SK-N-SH (cell line): Measurements from ENCODE around the gene SMARCA1. TPM values are rescaled to one million over a fixed set of nuclear protein-coding genes. Genes with fewer than 3 reads are reported as not detected.

Source experiments
- CTCF ChIA-PET: fragments of 300-600, 350-600 bp; formaldehyde crosslinking; extraction: SDS; loops from one replicate; lab custom pipeline; 2021; lab: Yijun Ruan, JAX
- POLR2A ChIA-PET: fragments of 350-600 bp; sonication (Branson Sonifier 250); formaldehyde crosslinking; extraction: SDS; loops from one replicate; lab custom pipeline; 2020; ENCODE audit warnings: antibody characterized with exemption, inconsistent platforms; lab: Yijun Ruan, JAX
- DNase-seq: peaks from one replicate; pipeline ENCODE4 v3.0.0; 2012
- H2AFZ ChIP-seq: fragments of 200-600 bp; sonication (generic); 2 replicates; pipeline ENCODE4 v1.8.1; 2016; ENCODE audit warnings: antibody characterized with exemption, mild to moderate bottlenecking, low read depth
- H3F3A ChIP-seq: fragments of 200-600 bp; sonication (generic); replicated peaks from 2 replicates; pipeline ENCODE3; 2016; ENCODE audit warnings: antibody characterized with exemption, mild to moderate bottlenecking; ENCODE audit not compliant: insufficient read depth
- H3K27ac ChIP-seq, 2 experiments: fragments of 200-500 bp in 1 of 2; fragments of 200-600 bp in 1 of 2; sonication (Bioruptor generic) in 1 of 2; sonication (generic), shearing (Covaris generic) in 1 of 2; 2 replicates each; pipeline versions ENCODE4 v1.5.1 to v1.6.1; 2014 to 2016; ENCODE audit warnings: low read depth in 2 of 2, inconsistent platforms in 1 of 2, low read length in 1 of 2, mild to moderate bottlenecking in 1 of 2, mixed read lengths in 1 of 2
- H3K27me3 ChIP-seq: fragments of 200-600 bp; sonication (generic), shearing (Covaris generic); 2 replicates; pipeline ENCODE4 v1.6.1; 2016; ENCODE audit warnings: mixed run types; ENCODE audit not compliant: insufficient read depth
- H3K36me3 ChIP-seq, 2 experiments: fragments of 200-500 bp in 1 of 2; fragments of 200-600 bp in 1 of 2; sonication (Bioruptor generic) in 1 of 2; sonication (generic) in 1 of 2; replicated peaks in 1 of 2; 2 replicates each; pipeline versions ENCODE3 to v1.5.1; 2014 to 2016; ENCODE audit warnings: low read length in 1 of 2, mild to moderate bottlenecking in 1 of 2; ENCODE audit not compliant: insufficient read depth in 2 of 2, control insufficient read depth in 1 of 2
- H3K4me1 ChIP-seq, 2 experiments: fragments of 200-500 bp in 1 of 2; fragments of 200-600 bp in 1 of 2; sonication (Bioruptor generic) in 1 of 2; sonication (generic), shearing (Covaris generic) in 1 of 2; 2 replicates each; pipeline versions ENCODE4 v1.5.1 to v1.6.1; 2014 to 2016; ENCODE audit warnings: low read depth in 1 of 2, low read length in 1 of 2, mixed run types in 1 of 2; ENCODE audit not compliant: insufficient read depth in 2 of 2, control insufficient read depth in 1 of 2
- H3K4me2 ChIP-seq: fragments of 200-600 bp; sonication (generic), shearing (Covaris generic); 2 replicates; pipeline ENCODE4 v1.6.1; 2017; ENCODE audit warnings: mixed run types
- H3K4me3 ChIP-seq, 2 experiments: fragments of 200-500 bp in 1 of 2; fragments of 200-600 bp in 1 of 2; sonication (Bioruptor generic) in 1 of 2; sonication (generic), shearing (Covaris generic) in 1 of 2; 2 replicates each; pipeline versions ENCODE4 v1.5.1 to v1.8.1; 2014 to 2016; ENCODE audit warnings: low read depth in 2 of 2, inconsistent platforms in 1 of 2, low read length in 1 of 2, mild to moderate bottlenecking in 1 of 2, mixed read lengths in 1 of 2, moderate library complexity in 1 of 2
- H3K79me2 ChIP-seq: fragments of 200-600 bp; sonication (generic); 2 replicates; pipeline ENCODE4 v1.8.1; 2017; ENCODE audit warnings: mild to moderate bottlenecking; ENCODE audit not compliant: insufficient read depth
- H3K9ac ChIP-seq: fragments of 200-600 bp; sonication (generic); 2 replicates; pipeline ENCODE4 v1.6.1; 2017; ENCODE audit warnings: mixed run types
- H3K9me2 ChIP-seq: fragments of 200-600 bp; sonication (generic); 2 replicates; pipeline ENCODE4 v1.6.1; 2017; ENCODE audit warnings: mixed run types
- H3K9me3 ChIP-seq: fragments of 200-600 bp; sonication (generic); 2 replicates; pipeline ENCODE4 v1.6.1; 2017; ENCODE audit warnings: mixed run types, mild to moderate bottlenecking, moderate library complexity
- H4K20me1 ChIP-seq: fragments of 200-600 bp; sonication (generic); 2 replicates; pipeline ENCODE4 v1.6.1; 2017; ENCODE audit warnings: mild to moderate bottlenecking, mixed run types; ENCODE audit not compliant: insufficient read depth
- CHD2 ChIP-seq: fragments of 150-350 bp; IDR thresholded peaks from 2 replicates; pipeline ENCODE4 v1.6.1; 2018; ENCODE audit warnings: low read length; ENCODE audit not compliant: partially characterized antibody
- EZH2phosphoT487 ChIP-seq: fragments of 200-600 bp; sonication (generic); IDR thresholded peaks from 2 replicates; pipeline ENCODE4 v1.6.1; 2017; ENCODE audit warnings: low read depth, mixed run types, mild to moderate bottlenecking, antibody characterized with exemption, moderate library complexity, borderline replicate concordance
- FOSL2 ChIP-seq: IDR thresholded peaks from 2 replicates; pipeline ENCODE4 v1.4.0; 2012; ENCODE audit warnings: low read depth, mild to moderate bottlenecking, moderate library complexity, borderline replicate concordance
- IRF3 ChIP-seq: fragments of 150-350 bp; IDR thresholded peaks from 2 replicates; pipeline ENCODE4 v1.6.1; 2016; ENCODE audit warnings: mild to moderate bottlenecking, low read depth, low read length
- JUND ChIP-seq: IDR thresholded peaks from 2 replicates; pipeline ENCODE4 v1.4.0; 2012
- MEF2A ChIP-seq: IDR thresholded peaks from 2 replicates; pipeline ENCODE4 v1.4.0; 2012; ENCODE audit warnings: low read depth, borderline replicate concordance
- MXI1 ChIP-seq: IDR thresholded peaks from 2 replicates; pipeline ENCODE4 v1.6.1; 2012; ENCODE audit warnings: mild to moderate bottlenecking, low read depth, low read length, improper control_type of control experiment
- POLR2AphosphoS5 ChIP-seq: IDR thresholded peaks from 2 replicates; pipeline ENCODE4 v1.6.1; 2012; ENCODE audit warnings: low read depth, low read length
- RCOR1 ChIP-seq: fragments of 150-350 bp; IDR thresholded peaks from 2 replicates; pipeline ENCODE4 v1.6.1; 2017; ENCODE audit warnings: antibody characterized with exemption, low read length
- RXRA ChIP-seq: IDR thresholded peaks from 2 replicates; pipeline ENCODE4 v1.4.0; 2012; ENCODE audit warnings: low read depth, mild to moderate bottlenecking, borderline replicate concordance
- SIN3A ChIP-seq: IDR thresholded peaks from 2 replicates; pipeline ENCODE4 v1.6.1; 2012; ENCODE audit warnings: low read depth, mild to moderate bottlenecking, low read length, moderate library complexity, borderline replicate concordance
- TAF1 ChIP-seq: IDR thresholded peaks from 2 replicates; pipeline ENCODE4 v1.6.1; 2012; ENCODE audit warnings: low read depth, mild to moderate bottlenecking, low read length, moderate library complexity, borderline replicate concordance
- TCF12 ChIP-seq: IDR thresholded peaks from 2 replicates; pipeline ENCODE4 v1.4.0; 2012
- TEAD4 ChIP-seq: IDR thresholded peaks from 2 replicates; pipeline ENCODE4 v1.4.0; 2012; ENCODE audit warnings: mild to moderate bottlenecking, borderline replicate concordance; ENCODE audit not compliant: insufficient read depth
- USF2 ChIP-seq: fragments of 150-350 bp; IDR thresholded peaks from 2 replicates; pipeline ENCODE4 v1.6.1; 2017; ENCODE audit warnings: antibody characterized with exemption, low read length, low read depth, borderline replicate concordance
- WGBS: methylation state at CpG from one replicate; pipeline ENCODE4 v1.1.6; 2017; ENCODE audit warnings: low lambda C conversion rate; 5-methylcytosine and 5-hydroxymethylcytosine counted together
- polyA plus RNA-seq, 3 experiments: library from polyadenylated mRNA; depleted of rRNA; stranded (reverse); fragments of >200 nt; gene quantifications; 2 replicates each; pipeline ENCODE4 v1.2.3, GENCODE V29; 2012
- TF ChIP-seq, protein P1 (sequence below): IDR thresholded peaks from 2 replicates; pipeline ENCODE4 v1.4.0; 2012; ENCODE audit warnings: low read depth
- TF ChIP-seq, protein P2 (sequence below): IDR thresholded peaks from 2 replicates; pipeline ENCODE4 v1.6.1; 2012; ENCODE audit warnings: mild to moderate bottlenecking, low read depth, low read length, moderate library complexity
- TF ChIP-seq, protein P3 (sequence below): IDR thresholded peaks from 2 replicates; pipeline ENCODE4; 2012

SMARCA1 gene
- polyA plus RNA-seq, 1 of the 3 experiments (the other 2 are of a cell fraction): 17.1 TPM

DNA sequence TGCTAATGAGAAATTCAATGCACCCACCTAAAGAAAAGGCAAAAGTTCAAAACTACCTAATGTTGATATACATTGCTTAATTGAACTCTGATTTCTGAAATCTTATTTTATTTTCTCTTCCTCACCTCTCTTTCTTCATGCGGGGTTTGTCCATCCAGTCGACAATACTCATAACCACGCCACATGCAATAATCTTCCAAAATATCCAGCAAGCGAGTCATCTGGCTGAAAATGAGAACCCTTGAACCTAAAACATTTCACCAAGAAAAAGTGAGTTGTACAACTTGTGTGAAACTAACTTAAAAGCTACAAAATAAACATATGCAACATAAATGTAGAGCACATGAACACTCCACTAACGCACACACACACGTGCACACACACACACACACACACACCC lies 26.7 kb downstream of the SMARCA1 start:
- TF ChIP-seq, protein P1, sequence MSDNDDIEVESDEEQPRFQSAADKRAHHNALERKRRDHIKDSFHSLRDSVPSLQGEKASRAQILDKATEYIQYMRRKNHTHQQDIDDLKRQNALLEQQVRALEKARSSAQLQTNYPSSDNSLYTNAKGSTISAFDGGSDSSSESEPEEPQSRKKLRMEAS: no peak
- TF ChIP-seq JUND (peak; percentile 34; the same call in 1 of the 2 replicates), TCF12 (0 out of 2 replicates have a peak, but pooled peaks have one; percentile 12), USF2 (no peak), FOSL2 (peak; percentile 56), IRF3 (no peak)
- TF ChIP-seq, protein P2, sequence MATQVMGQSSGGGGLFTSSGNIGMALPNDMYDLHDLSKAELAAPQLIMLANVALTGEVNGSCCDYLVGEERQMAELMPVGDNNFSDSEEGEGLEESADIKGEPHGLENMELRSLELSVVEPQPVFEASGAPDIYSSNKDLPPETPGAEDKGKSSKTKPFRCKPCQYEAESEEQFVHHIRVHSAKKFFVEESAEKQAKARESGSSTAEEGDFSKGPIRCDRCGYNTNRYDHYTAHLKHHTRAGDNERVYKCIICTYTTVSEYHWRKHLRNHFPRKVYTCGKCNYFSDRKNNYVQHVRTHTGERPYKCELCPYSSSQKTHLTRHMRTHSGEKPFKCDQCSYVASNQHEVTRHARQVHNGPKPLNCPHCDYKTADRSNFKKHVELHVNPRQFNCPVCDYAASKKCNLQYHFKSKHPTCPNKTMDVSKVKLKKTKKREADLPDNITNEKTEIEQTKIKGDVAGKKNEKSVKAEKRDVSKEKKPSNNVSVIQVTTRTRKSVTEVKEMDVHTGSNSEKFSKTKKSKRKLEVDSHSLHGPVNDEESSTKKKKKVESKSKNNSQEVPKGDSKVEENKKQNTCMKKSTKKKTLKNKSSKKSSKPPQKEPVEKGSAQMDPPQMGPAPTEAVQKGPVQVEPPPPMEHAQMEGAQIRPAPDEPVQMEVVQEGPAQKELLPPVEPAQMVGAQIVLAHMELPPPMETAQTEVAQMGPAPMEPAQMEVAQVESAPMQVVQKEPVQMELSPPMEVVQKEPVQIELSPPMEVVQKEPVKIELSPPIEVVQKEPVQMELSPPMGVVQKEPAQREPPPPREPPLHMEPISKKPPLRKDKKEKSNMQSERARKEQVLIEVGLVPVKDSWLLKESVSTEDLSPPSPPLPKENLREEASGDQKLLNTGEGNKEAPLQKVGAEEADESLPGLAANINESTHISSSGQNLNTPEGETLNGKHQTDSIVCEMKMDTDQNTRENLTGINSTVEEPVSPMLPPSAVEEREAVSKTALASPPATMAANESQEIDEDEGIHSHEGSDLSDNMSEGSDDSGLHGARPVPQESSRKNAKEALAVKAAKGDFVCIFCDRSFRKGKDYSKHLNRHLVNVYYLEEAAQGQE: no peak
- TF ChIP-seq, protein P3, sequence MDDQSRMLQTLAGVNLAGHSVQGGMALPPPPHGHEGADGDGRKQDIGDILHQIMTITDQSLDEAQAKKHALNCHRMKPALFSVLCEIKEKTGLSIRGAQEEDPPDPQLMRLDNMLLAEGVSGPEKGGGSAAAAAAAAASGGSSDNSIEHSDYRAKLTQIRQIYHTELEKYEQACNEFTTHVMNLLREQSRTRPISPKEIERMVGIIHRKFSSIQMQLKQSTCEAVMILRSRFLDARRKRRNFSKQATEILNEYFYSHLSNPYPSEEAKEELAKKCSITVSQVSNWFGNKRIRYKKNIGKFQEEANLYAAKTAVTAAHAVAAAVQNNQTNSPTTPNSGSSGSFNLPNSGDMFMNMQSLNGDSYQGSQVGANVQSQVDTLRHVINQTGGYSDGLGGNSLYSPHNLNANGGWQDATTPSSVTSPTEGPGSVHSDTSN: peak; percentile 60
- H3K36me3 ChIP-seq: peaks cover 32 to 33% of the 10 kb centered on the region in 2 experiments
- no peaks in the 10 kb centered on the region for H3K79me2 ChIP-seq
- CTCF ChIA-PET: no interaction called here
- no peaks in the 10 kb centered on the region for H3K9me2 ChIP-seq
- DNase-seq: no peak
- H3K4me3 ChIP-seq: no peak overlapping the region
- H3K27ac ChIP-seq: peak overlapping the region in 1 of 2 experiments; percentile 72; a peak in 2 of 4 replicates
- H2AFZ ChIP-seq: no peak overlapping the region
- peaks cover 40% of the 10 kb centered on the region for H3F3A ChIP-seq
- H3K27me3 ChIP-seq: 0 out of 2 replicates have a peak, but pooled peaks cover 2% of the 10 kb centered on the region
- no peak overlapping the region for H3K4me2 ChIP-seq
- H3K9ac ChIP-seq: no peak overlapping the region
- H3K4me1 ChIP-seq: peaks cover 0 to 16% of the 10 kb centered on the region in 2 experiments; a peak in 1 of 4 replicates
- H3K9me3 ChIP-seq: no peaks in the 10 kb centered on the region
- H4K20me1 ChIP-seq: no peaks in the 10 kb centered on the region
- POLR2A ChIA-PET: no interaction called here
- 34% methylated on average over 6 of the region's 6 CpGs for WGBS

- no peak overlapping the region for H3K4me3 ChIP-seq
- H3K4me2 ChIP-seq: no peak overlapping the region
- WGBS: 43% methylated on average over 5 of the region's 5 CpGs
- H3K9me2 ChIP-seq: no peaks in the 10 kb centered on the region
- H3K27me3 ChIP-seq: 0 out of 2 replicates have a peak, but pooled peaks cover 4% of the 10 kb centered on the region
- ChIA-PET POLR2A (no interaction called here), CTCF (no interaction called here)
- no peak overlapping the region for H3K9ac ChIP-seq
- no peak overlapping the region for H2AFZ ChIP-seq
- no peak for DNase-seq
- H3K27ac ChIP-seq: peak overlapping the region in 1 of 2 experiments; percentile 72; a peak in 2 of 4 replicates
- no peaks in the 10 kb centered on the region for H4K20me1 ChIP-seq
- H3F3A ChIP-seq: peaks cover 40% of the 10 kb centered on the region
- peaks cover 39 to 40% of the 10 kb centered on the region in 2 experiments for H3K36me3 ChIP-seq
- H3K79me2 ChIP-seq: no peaks in the 10 kb centered on the region
- H3K4me1 ChIP-seq: peaks cover 0 to 16% of the 10 kb centered on the region in 2 experiments; a peak in 1 of 4 replicates
- H3K9me3 ChIP-seq: no peaks in the 10 kb centered on the region
- no peak for TF ChIP-seq RXRA
- TF ChIP-seq TCF12: peak; percentile 22; the same call in 1 of the 2 replicates
- no peak for TF ChIP-seq MEF2A
- TF ChIP-seq POLR2AphosphoS5: no peak
- no peak for TF ChIP-seq MXI1
- no peak for TF ChIP-seq SIN3A
- TF ChIP-seq EZH2phosphoT487: no peak
- TF ChIP-seq CHD2: no peak
- TF ChIP-seq USF2: no peak
- no peak for TF ChIP-seq TAF1
- peak; percentile 78; the same call in 1 of the 2 replicates for TF ChIP-seq FOSL2
- TF ChIP-seq JUND: peak; percentile 61
- TF ChIP-seq TEAD4: 0 out of 2 replicates have a peak, but pooled peaks have one; percentile 15
- TF ChIP-seq RCOR1: no peak
Measured at GRCh38 chrX:129495900-129496299, 27.4 kb downstream of the SMARCA1 start.
